Measurements from ENCODE around the gene PTK6.

Gene PTK6

DNA sequence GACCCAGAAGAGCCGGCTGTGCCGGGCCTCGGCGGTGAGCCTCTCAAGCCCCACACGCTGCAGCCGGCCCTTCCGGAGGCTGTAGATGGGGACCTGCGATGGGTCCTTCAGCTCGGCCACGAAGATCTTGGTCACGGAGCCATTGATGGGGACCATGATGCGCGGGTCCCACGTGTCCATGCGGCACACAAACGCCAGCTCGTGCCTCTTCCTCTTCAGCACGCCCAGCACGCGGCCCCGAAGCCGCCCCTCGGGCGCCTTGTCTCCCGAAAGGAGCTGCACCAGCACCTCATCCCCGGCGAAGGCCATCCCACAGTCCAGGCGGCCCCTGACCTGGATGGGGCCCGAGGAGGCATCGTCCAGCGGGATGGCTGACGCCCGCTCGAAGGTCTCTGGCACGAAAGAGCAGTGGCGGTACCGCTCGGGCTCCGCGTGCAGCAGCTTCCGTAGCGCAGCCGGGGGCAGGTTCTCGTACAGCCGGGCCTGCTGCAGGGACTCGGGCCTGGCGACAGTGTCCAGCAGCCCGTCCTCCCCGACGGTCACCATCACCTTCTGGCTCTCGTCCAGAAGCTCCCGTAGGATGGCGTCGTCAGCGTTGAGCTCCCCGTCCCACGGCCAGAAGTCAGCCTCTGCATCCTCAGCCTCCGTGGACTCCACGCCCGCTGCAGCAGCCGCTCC lies 28.0 kb upstream of the PTK6 start:
- no peak for ATAC-seq

DNA sequence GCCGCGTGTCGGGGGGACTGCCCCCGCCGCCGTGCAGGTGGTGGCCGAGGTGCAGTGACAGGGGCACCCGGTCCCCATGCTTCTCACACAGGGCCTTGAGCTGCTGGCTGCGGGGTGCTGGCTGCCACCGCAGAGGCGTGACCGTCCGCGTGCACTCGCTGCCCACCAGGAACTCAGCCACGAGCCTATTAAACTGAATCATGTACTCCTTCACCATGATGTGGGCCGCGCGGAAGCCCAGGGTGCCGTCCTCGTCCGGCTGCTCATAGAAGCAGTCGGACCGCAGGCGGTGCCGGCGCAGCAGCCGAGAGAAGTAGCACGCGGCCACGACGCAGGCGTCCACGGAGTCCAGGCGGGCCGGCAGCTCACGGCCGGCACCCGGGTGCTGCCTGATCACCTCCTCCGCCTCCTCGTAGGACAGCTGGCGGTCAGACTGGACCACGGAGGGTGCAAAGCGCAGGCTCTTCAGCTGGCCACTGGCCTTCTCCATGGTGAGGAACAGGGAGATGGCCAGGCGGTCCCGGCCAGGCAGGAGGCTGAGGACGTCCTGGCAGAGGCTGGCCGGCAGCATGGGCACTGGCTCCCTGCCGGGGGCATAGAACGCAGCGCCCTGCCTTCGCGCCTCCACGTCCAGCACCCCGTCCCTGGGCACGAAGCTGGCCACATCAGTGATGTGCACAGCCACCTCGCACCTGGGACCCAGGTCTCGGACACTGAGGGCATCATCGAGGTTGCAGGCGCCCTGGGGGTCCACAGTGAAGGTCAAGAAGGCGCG lies 27.0 kb upstream of the PTK6 start:
- TF ChIP-seq ZNF70 (CRISPR knock-in tag; IDR thresholded peaks at IDR 0.05) (no peak), OSR1 (CRISPR knock-in tag; IDR thresholded peaks at IDR 0.05) (no peak), ZFP3 (CRISPR knock-in tag; IDR thresholded peaks at IDR 0.05) (no peak), ZNF8 (CRISPR knock-in tag; IDR thresholded peaks at IDR 0.05) (no peak), SNAI2 (CRISPR knock-in tag; IDR thresholded peaks at IDR 0.05) (no peak)
- ATAC-seq: no peak

More for the DNA sequence above, 28.0 kb upstream of the PTK6 start:
- TF ChIP-seq ZNF565 (CRISPR knock-in tag; conservative IDR thresholded peaks at IDR 0.05; ENCODE audit: low read depth): no peak
- TF ChIP-seq RARB (CRISPR knock-in tag; IDR thresholded peaks at IDR 0.05): no peak
- TF ChIP-seq, protein P1, sequence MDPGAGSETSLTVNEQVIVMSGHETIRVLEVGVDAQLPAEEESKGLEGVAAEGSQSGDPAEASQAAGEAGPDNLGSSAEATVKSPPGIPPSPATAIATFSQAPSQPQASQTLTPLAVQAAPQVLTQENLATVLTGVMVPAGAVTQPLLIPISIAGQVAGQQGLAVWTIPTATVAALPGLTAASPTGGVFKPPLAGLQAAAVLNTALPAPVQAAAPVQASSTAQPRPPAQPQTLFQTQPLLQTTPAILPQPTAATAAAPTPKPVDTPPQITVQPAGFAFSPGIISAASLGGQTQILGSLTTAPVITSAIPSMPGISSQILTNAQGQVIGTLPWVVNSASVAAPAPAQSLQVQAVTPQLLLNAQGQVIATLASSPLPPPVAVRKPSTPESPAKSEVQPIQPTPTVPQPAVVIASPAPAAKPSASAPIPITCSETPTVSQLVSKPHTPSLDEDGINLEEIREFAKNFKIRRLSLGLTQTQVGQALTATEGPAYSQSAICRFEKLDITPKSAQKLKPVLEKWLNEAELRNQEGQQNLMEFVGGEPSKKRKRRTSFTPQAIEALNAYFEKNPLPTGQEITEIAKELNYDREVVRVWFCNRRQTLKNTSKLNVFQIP (CRISPR knock-in tag; IDR thresholded peaks at IDR 0.05; ENCODE audit: borderline replicate concordance, low read depth): no peak

DNA sequence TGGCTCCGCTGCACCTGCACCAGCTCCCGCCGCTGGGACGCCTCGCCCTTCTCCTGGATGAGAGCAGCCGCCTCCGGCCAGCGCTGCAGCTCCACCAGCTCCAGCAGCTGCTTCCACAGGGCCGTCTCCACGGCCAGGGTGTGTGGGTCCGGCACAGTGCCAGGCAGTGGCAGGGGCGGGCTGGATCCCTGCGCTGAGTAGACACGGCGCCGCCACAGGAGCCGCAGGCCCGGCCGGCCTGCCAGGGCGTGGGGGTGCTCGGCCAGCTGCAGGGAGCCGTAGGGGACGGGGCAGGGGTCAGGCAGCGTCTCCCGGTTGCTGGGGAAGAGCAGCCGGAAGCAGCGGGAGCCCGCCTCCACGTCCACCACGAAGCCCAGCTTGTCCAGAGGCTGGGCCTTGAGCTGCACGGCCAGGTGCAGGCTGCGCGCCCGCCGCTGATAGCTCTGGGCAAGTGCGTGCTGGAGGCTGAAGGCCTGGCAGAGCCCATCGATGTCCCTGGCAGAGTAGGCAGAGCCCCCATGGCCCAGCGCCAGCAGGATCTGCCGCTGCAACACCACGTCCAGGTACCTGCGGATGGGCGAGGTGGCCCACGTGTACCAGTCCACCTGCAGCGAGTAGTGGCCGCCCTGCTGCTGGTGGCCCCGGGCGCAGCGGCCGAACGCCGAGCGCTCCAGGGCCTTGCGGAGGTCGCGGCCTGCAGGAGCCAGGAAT lies 26.2 kb upstream of the PTK6 start:
- no peak for ATAC-seq

More for the DNA sequence above, 26.2 kb upstream of the PTK6 start:
- TF ChIP-seq PPARA (CRISPR knock-in tag; IDR thresholded peaks at IDR 0.05; ENCODE audit: borderline replicate concordance): no peak
- no peak for TF ChIP-seq TCF4 (CRISPR knock-in tag; IDR thresholded peaks at IDR 0.05; ENCODE audit: borderline replicate concordance)
- no peak for TF ChIP-seq TOX (CRISPR knock-in tag; IDR thresholded peaks at IDR 0.05; ENCODE audit: borderline replicate concordance)
- TF ChIP-seq, protein P2, sequence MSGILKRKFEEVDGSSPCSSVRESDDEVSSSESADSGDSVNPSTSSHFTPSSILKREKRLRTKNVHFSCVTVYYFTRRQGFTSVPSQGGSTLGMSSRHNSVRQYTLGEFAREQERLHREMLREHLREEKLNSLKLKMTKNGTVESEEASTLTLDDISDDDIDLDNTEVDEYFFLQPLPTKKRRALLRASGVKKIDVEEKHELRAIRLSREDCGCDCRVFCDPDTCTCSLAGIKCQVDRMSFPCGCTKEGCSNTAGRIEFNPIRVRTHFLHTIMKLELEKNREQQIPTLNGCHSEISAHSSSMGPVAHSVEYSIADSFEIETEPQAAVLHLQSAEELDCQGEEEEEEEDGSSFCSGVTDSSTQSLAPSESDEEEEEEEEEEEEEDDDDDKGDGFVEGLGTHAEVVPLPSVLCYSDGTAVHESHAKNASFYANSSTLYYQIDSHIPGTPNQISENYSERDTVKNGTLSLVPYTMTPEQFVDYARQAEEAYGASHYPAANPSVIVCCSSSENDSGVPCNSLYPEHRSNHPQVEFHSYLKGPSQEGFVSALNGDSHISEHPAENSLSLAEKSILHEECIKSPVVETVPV (CRISPR knock-in tag; IDR thresholded peaks at IDR 0.05): no peak
- no peak for TF ChIP-seq ZNF70 (CRISPR knock-in tag; IDR thresholded peaks at IDR 0.05)
- no peak for TF ChIP-seq SNAI2 (CRISPR knock-in tag; IDR thresholded peaks at IDR 0.05)
- TF ChIP-seq OSR1 (CRISPR knock-in tag; IDR thresholded peaks at IDR 0.05): no peak
- TF ChIP-seq ZFP30 (CRISPR knock-in tag; IDR thresholded peaks at IDR 0.05): no peak
- TF ChIP-seq ARNTL (CRISPR knock-in tag; IDR thresholded peaks at IDR 0.05; ENCODE audit: borderline replicate concordance, low read depth): no peak
- no peak for TF ChIP-seq GLIS3 (CRISPR knock-in tag; IDR thresholded peaks at IDR 0.05)
- TF ChIP-seq, protein P3, sequence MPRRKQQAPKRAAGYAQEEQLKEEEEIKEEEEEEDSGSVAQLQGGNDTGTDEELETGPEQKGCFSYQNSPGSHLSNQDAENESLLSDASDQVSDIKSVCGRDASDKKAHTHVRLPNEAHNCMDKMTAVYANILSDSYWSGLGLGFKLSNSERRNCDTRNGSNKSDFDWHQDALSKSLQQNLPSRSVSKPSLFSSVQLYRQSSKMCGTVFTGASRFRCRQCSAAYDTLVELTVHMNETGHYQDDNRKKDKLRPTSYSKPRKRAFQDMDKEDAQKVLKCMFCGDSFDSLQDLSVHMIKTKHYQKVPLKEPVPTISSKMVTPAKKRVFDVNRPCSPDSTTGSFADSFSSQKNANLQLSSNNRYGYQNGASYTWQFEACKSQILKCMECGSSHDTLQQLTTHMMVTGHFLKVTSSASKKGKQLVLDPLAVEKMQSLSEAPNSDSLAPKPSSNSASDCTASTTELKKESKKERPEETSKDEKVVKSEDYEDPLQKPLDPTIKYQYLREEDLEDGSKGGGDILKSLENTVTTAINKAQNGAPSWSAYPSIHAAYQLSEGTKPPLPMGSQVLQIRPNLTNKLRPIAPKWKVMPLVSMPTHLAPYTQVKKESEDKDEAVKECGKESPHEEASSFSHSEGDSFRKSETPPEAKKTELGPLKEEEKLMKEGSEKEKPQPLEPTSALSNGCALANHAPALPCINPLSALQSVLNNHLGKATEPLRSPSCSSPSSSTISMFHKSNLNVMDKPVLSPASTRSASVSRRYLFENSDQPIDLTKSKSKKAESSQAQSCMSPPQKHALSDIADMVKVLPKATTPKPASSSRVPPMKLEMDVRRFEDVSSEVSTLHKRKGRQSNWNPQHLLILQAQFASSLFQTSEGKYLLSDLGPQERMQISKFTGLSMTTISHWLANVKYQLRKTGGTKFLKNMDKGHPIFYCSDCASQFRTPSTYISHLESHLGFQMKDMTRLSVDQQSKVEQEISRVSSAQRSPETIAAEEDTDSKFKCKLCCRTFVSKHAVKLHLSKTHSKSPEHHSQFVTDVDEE (CRISPR knock-in tag; IDR thresholded peaks at IDR 0.05): no peak
- TF ChIP-seq, protein P4, sequence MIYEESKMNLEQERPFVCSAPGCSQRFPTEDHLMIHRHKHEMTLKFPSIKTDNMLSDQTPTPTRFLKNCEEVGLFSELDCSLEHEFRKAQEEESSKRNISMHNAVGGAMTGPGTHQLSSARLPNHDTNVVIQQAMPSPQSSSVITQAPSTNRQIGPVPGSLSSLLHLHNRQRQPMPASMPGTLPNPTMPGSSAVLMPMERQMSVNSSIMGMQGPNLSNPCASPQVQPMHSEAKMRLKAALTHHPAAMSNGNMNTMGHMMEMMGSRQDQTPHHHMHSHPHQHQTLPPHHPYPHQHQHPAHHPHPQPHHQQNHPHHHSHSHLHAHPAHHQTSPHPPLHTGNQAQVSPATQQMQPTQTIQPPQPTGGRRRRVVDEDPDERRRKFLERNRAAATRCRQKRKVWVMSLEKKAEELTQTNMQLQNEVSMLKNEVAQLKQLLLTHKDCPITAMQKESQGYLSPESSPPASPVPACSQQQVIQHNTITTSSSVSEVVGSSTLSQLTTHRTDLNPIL (CRISPR knock-in tag; IDR thresholded peaks at IDR 0.05; ENCODE audit: low read depth): no peak
- TF ChIP-seq ESRRG (CRISPR knock-in tag; IDR thresholded peaks at IDR 0.05): no peak
- TF ChIP-seq ZC3H10 (CRISPR knock-in tag; IDR thresholded peaks at IDR 0.05): no peak
- TF ChIP-seq ZFP3 (CRISPR knock-in tag; IDR thresholded peaks at IDR 0.05): no peak
- TF ChIP-seq, protein P1 (CRISPR knock-in tag; IDR thresholded peaks at IDR 0.05; ENCODE audit: borderline replicate concordance, low read depth): no peak
